HepG2 (cell line): Measurements from ENCODE around the gene MACROD2. TPM values are rescaled to one million over a fixed set of nuclear protein-coding genes. Genes with fewer than 3 reads are reported as not detected.

ENCODE experiments used
- ATAC-seq: fragments of 200-7000 bp; cut with Tn5 transposase; 3 replicates; pipeline ENCODE4 v1.9.1; 2020; ENCODE audit warnings: mild to moderate bottlenecking, moderate library complexity
- BruUV-seq: library from RNA; stranded (reverse); fragments of 400-500 nt; replicated peaks from 2 replicates; lab custom pipeline; 2021; lab: Mats Ljungman, UMichigan
- CTCF ChIA-PET: fragments of 300-600 bp; formaldehyde crosslinking; extraction: SDS; loops from one replicate; lab custom pipeline; 2021; ENCODE audit warnings: low total read pairs, inconsistent platforms, low intra/inter-chr PET ratio; lab: Yijun Ruan, JAX
- POLR2A ChIA-PET: fragments of 350-600 bp; sonication (Branson Sonifier 250); formaldehyde crosslinking; loops from one replicate; lab custom pipeline; 2020; ENCODE audit warnings: antibody characterized with exemption, inconsistent platforms; lab: Yijun Ruan, JAX
- DNase-seq: peaks from one replicate; pipeline ENCODE4 v3.0.0-alpha.2; 2015; ENCODE audit warnings: low spot score
- FAIRE-seq: peaks from 3 replicates; lab custom pipeline; 2011; peaks lifted over from hg19 to GRCh38; lab: Jason Lieb, UNC
- H2AFZ ChIP-seq: one replicate; pipeline ENCODE4 v1.6.1; 2011; ENCODE audit warnings: low read length, inconsistent platforms
- H3K27ac ChIP-seq: fragments of 300-600 bp; 3 replicates; pipeline ENCODE4 v1.8.0; 2011; ENCODE audit warnings: mixed run types, mild to moderate bottlenecking, mixed read lengths, low read length, inconsistent platforms; ENCODE audit not compliant: insufficient read depth; ENCODE audit errors: extremely low read length
- H3K27me3 ChIP-seq, 2 experiments: fragments of 200-600 bp in 1 of 2; 2 replicates in 1 of 2; 3 replicates in 1 of 2; pipeline versions ENCODE4 v1.6.0 to v1.8.0; 2011; ENCODE audit warnings: low read length in 2 of 2, mild to moderate bottlenecking in 2 of 2, moderate library complexity in 2 of 2, inconsistent platforms in 1 of 2; ENCODE audit not compliant: insufficient read depth in 2 of 2, control insufficient read depth in 1 of 2
- H3K36me3 ChIP-seq, 2 experiments: fragments of 200-600 bp in 1 of 2; replicated peaks in 1 of 2; 2 replicates in 1 of 2; 3 replicates in 1 of 2; pipeline versions ENCODE4 v1.5.1 to v1.8.0; 2011; ENCODE audit warnings: low read length in 2 of 2, inconsistent platforms in 1 of 2; ENCODE audit not compliant: insufficient read depth in 2 of 2, control insufficient read depth in 1 of 2
- H3K4me1 ChIP-seq: 2 replicates; pipeline ENCODE4 v1.5.1; 2012; ENCODE audit warnings: low read length, inconsistent platforms; ENCODE audit not compliant: insufficient read depth
- H3K4me2 ChIP-seq: 2 replicates; pipeline ENCODE4 v1.6.0; 2011; ENCODE audit warnings: low read depth, low read length, inconsistent platforms
- H3K4me3 ChIP-seq, 3 experiments: fragments of 200-600 bp in 1 of 3; sonication (generic), shearing (Covaris generic) in 1 of 3; replicated peaks in 1 of 3; 2 replicates each; pipeline ENCODE4 v1.5.1; 2011 to 2016; ENCODE audit warnings: low read length in 3 of 3, inconsistent platforms in 2 of 3, low read depth in 2 of 3, mild to moderate bottlenecking in 2 of 3, control low read depth in 1 of 3, mixed read lengths in 1 of 3; ENCODE audit not compliant: insufficient read depth in 1 of 3
- H3K79me2 ChIP-seq: one replicate; pipeline ENCODE4 v1.6.1; 2011; ENCODE audit warnings: low read length, inconsistent platforms; ENCODE audit not compliant: insufficient read depth
- H3K9ac ChIP-seq: 2 replicates; pipeline ENCODE4 v1.6.0; 2011; ENCODE audit warnings: mild to moderate bottlenecking, low read depth, low read length, inconsistent platforms; ENCODE audit not compliant: insufficient read depth
- H3K9me3 ChIP-seq: 2 replicates; pipeline ENCODE4 v1.5.1; 2012; ENCODE audit warnings: mild to moderate bottlenecking, low read length
- H4K20me1 ChIP-seq: 2 replicates; pipeline ENCODE4 v1.6.0; 2011; ENCODE audit warnings: inconsistent platforms, mild to moderate bottlenecking, low read length, moderate library complexity; ENCODE audit not compliant: insufficient read depth
- GPN1 ChIP-seq: sonication (generic); formaldehyde crosslinking; IDR thresholded peaks from 2 replicates; pipeline ENCODE4 v1.5.1; 2020; ENCODE audit warnings: missing genetic modification reagents, borderline replicate concordance
- KLF13 ChIP-seq: sonication (generic); formaldehyde crosslinking; IDR thresholded peaks from 2 replicates; pipeline ENCODE4 v1.4.0; 2020; ENCODE audit warnings: mild to moderate bottlenecking, missing genetic modification reagents
- NFE2 ChIP-seq: sonication (generic); formaldehyde crosslinking; IDR thresholded peaks from 2 replicates; pipeline ENCODE4 v1.4.0; 2020; ENCODE audit warnings: missing genetic modification reagents
- PCBP1 ChIP-seq: fragments of 200-400 bp; formaldehyde crosslinking; IDR thresholded peaks from 2 replicates; pipeline ENCODE4 v1.6.1; 2017; ENCODE audit warnings: mild to moderate bottlenecking, low read depth, low read length, borderline replicate concordance
- POLR2G ChIP-seq: fragments of 200-400 bp; formaldehyde crosslinking; IDR thresholded peaks from 2 replicates; pipeline ENCODE4 v1.6.1; 2018; ENCODE audit warnings: mild to moderate bottlenecking, low read depth, low read length, moderate library complexity
- PTBP1 ChIP-seq: fragments of 200-400 bp; formaldehyde crosslinking; IDR thresholded peaks from 2 replicates; pipeline ENCODE4 v1.6.1; 2018; ENCODE audit warnings: low read length, low read depth; ENCODE audit not compliant: poor library complexity, severe bottlenecking
- RBM22 ChIP-seq: fragments of 200-400 bp; formaldehyde crosslinking; optimal IDR thresholded peaks from 2 replicates; pipeline ENCODE3; 2017; ENCODE audit warnings: mild to moderate bottlenecking, low read length, moderate library complexity
- XRCC5 ChIP-seq: fragments of 200-400 bp; formaldehyde crosslinking; optimal IDR thresholded peaks from 2 replicates; pipeline ENCODE3; 2017; ENCODE audit warnings: mild to moderate bottlenecking, low read length
- YEATS2 ChIP-seq: sonication (generic); formaldehyde crosslinking; IDR thresholded peaks from 2 replicates; pipeline ENCODE4 v1.4.0; 2020; ENCODE audit warnings: missing genetic modification reagents, borderline replicate concordance
- ZNF33A ChIP-seq: sonication (generic); formaldehyde crosslinking; IDR thresholded peaks from 2 replicates; pipeline ENCODE4 v1.5.1; 2020; ENCODE audit warnings: missing genetic modification reagents, mild to moderate bottlenecking, moderate library complexity, borderline replicate concordance
- ZNF34 ChIP-seq: sonication (generic); formaldehyde crosslinking; IDR thresholded peaks from 2 replicates; pipeline ENCODE4 v1.4.0; 2020; ENCODE audit warnings: mild to moderate bottlenecking, missing genetic modification reagents, borderline replicate concordance
- ZNF614 ChIP-seq: IDR thresholded peaks from 2 replicates; pipeline ENCODE4 v1.6.1; 2018; ENCODE audit warnings: missing biosample characterization, missing genetic modification reagents, inconsistent platforms, borderline replicate concordance
- WGBS: methylation state at CpG from one replicate; pipeline ENCODE4 v1.1.6; 2017; ENCODE audit warnings: low lambda C conversion rate; 5-methylcytosine and 5-hydroxymethylcytosine counted together
- in situ Hi-C: cut with HindIII; loops from 2 replicates; pipeline ENCODE4 v1.10.0; 2017; ENCODE audit warnings: low pct_unique_long_range_greater_than_20kb; ENCODE audit not compliant: extremely low pct_ligation_motif_present
- intact Hi-C: fragments of 100-400 bp; cut with micrococcal nuclease; formaldehyde crosslinking; loops from one replicate; pipeline ENCODE4 v1.10.0; 2022; ENCODE audit not compliant: unreplicated experiment
- polyA plus RNA-seq, 8 experiments: library from polyadenylated mRNA; depleted of rRNA in 3 of 8; stranded (reverse) in 7 of 8; unstranded in 1 of 8; fragments of >200 nt; fragmentation: Illumina TruSeq in 4 of 8; extraction: Trizol in 4 of 8; gene quantifications; 2 replicates each; pipeline versions ENCODE4 v1.2.1 to v1.2.3, GENCODE V29; 2011 to 2016; ENCODE audit warnings: low read depth in 4 of 8, missing spikeins in 1 of 8, mixed read lengths in 1 of 8; ENCODE audit not compliant: insufficient read depth in 1 of 8
- total RNA-seq, 5 experiments: library from RNA; depleted of rRNA; stranded (reverse); fragments of >200 nt; fragmentation: Illumina TruSeq; extraction: Trizol; gene quantifications; 2 replicates each; pipeline ENCODE4 v1.2.3, GENCODE V29; 2016; ENCODE audit warnings: low read depth in 1 of 5
- TF ChIP-seq, protein P1 (sequence below): sonication (generic); formaldehyde crosslinking; conservative IDR thresholded peaks from 2 replicates; pipeline ENCODE4 v1.4.0; 2020; ENCODE audit warnings: missing genetic modification reagents
- TF ChIP-seq, protein P2 (sequence below): sonication (generic); formaldehyde crosslinking; IDR thresholded peaks from 2 replicates; pipeline ENCODE4 v1.4.0; 2020; ENCODE audit warnings: missing genetic modification reagents, borderline replicate concordance
- TF ChIP-seq, protein P3 (sequence below): sonication (generic); formaldehyde crosslinking; IDR thresholded peaks from 2 replicates; pipeline ENCODE4 v1.4.0; 2020; ENCODE audit warnings: missing genetic modification reagents, borderline replicate concordance

MACROD2 gene
- total and polyA plus RNA-seq, 2 of the 13 experiments (the other 11 are each of a cell fraction or from before 2014, with no cell fraction given) = 0.13 to 0.51 TPM

DNA sequence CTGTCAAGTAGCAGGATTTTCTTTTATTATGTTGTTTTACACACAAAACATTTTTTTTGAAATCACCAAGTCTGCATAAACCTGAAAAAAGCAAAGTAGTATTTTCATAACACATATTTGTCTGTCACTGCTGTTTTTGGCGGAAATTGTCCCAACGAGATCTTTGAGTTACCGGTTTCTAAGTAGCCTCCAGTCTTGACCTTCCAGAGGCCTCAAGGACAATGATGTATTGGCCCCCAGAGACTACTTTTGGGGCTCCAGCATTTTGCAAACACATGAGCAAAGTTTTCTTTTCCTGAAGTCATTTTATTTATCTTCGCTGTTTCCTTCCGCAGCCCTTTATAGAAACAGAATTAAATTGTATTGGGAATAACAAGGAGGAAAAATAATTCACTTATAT lies 1715.3 kb downstream of the MACROD2 start:
- H3K4me2 ChIP-seq = no peak overlapping the region
- BruUV-seq = no TSS peak

More for the DNA sequence above, 1715.3 kb downstream of the MACROD2 start:
- no peak for FAIRE-seq
- no peaks in the 10 kb centered on the region for H3K4me1 ChIP-seq
- H3K79me2 ChIP-seq = no peaks in the 10 kb centered on the region
- 79% methylated on average over 5 of the region's 5 CpGs for WGBS
- H3K27me3 ChIP-seq = no peaks in the 10 kb centered on the region
- H3K27ac ChIP-seq = no peak overlapping the region
- no peaks in the 10 kb centered on the region for H3K9me3 ChIP-seq
- TF ChIP-seq PTBP1 (no peak), RBM22 (no peak), ZNF614 (CRISPR knock-in tag) (no peak), YEATS2 (CRISPR knock-in tag) (no peak), KLF13 (CRISPR knock-in tag) (no peak), POLR2G (no peak), ZNF34 (CRISPR knock-in tag) (no peak), GPN1 (CRISPR knock-in tag) (no peak), NFE2 (no peak), ZNF33A (CRISPR knock-in tag) (no peak), PCBP1 (no peak), XRCC5 (no peak)
- TF ChIP-seq, protein P1, sequence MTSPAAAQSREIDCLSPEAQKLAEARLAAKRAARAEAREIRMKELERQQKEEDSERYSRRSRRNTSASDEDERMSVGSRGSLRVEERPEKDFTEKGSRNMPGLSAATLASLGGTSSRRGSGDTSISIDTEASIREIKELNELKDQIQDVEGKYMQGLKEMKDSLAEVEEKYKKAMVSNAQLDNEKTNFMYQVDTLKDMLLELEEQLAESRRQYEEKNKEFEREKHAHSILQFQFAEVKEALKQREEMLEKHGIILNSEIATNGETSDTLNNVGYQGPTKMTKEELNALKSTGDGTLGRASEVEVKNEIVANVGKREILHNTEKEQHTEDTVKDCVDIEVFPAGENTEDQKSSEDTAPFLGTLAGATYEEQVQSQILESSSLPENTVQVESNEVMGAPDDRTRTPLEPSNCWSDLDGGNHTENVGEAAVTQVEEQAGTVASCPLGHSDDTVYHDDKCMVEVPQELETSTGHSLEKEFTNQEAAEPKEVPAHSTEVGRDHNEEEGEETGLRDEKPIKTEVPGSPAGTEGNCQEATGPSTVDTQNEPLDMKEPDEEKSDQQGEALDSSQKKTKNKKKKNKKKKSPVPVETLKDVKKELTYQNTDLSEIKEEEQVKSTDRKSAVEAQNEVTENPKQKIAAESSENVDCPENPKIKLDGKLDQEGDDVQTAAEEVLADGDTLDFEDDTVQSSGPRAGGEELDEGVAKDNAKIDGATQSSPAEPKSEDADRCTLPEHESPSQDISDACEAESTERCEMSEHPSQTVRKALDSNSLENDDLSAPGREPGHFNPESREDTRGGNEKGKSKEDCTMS = no peak
- TF ChIP-seq, protein P2, sequence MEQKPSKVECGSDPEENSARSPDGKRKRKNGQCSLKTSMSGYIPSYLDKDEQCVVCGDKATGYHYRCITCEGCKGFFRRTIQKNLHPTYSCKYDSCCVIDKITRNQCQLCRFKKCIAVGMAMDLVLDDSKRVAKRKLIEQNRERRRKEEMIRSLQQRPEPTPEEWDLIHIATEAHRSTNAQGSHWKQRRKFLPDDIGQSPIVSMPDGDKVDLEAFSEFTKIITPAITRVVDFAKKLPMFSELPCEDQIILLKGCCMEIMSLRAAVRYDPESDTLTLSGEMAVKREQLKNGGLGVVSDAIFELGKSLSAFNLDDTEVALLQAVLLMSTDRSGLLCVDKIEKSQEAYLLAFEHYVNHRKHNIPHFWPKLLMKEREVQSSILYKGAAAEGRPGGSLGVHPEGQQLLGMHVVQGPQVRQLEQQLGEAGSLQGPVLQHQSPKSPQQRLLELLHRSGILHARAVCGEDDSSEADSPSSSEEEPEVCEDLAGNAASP (CRISPR knock-in tag) = no peak
- TF ChIP-seq, protein P3, sequence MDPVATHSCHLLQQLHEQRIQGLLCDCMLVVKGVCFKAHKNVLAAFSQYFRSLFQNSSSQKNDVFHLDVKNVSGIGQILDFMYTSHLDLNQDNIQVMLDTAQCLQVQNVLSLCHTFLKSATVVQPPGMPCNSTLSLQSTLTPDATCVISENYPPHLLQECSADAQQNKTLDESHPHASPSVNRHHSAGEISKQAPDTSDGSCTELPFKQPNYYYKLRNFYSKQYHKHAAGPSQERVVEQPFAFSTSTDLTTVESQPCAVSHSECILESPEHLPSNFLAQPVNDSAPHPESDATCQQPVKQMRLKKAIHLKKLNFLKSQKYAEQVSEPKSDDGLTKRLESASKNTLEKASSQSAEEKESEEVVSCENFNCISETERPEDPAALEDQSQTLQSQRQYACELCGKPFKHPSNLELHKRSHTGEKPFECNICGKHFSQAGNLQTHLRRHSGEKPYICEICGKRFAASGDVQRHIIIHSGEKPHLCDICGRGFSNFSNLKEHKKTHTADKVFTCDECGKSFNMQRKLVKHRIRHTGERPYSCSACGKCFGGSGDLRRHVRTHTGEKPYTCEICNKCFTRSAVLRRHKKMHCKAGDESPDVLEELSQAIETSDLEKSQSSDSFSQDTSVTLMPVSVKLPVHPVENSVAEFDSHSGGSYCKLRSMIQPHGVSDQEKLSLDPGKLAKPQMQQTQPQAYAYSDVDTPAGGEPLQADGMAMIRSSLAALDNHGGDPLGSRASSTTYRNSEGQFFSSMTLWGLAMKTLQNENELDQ (CRISPR knock-in tag) = no peak
- in situ Hi-C loops (loop anchor here (10.0 kb wide), 1 partner anchor 764 kb away; no protein-coding TSS in a partner anchor), intact Hi-C loops (no loop called here)
- H2AFZ ChIP-seq = no peak overlapping the region
- H4K20me1 ChIP-seq = no peaks in the 10 kb centered on the region
- ATAC-seq = no peak
- no peak for DNase-seq
- H3K36me3 ChIP-seq = no peaks in the 10 kb centered on the region
- no peak overlapping the region for H3K4me3 ChIP-seq
- CTCF ChIA-PET = interaction anchor here (2.3 kb wide), 1 partner anchor 765 kb away, joined by 41 read pairs; no protein-coding TSS in a partner anchor
- no peak overlapping the region for H3K9ac ChIP-seq
- POLR2A ChIA-PET = no interaction called here
